ENCODE data around the gene ARL15. TPM values are rescaled to one million over a fixed set of nuclear protein-coding genes. Genes with fewer than 3 reads are reported as not detected.

Gene ARL15
- total and polyA plus RNA-seq, 2 donors (not counting 3 experiments of a cell fraction or from before 2014, with no cell fraction given) = 11.9 to 24.4 TPM

GRCh38 chr5:54150841-54151240 lies 159.5 kb downstream of the ARL15 start:
- no peak for FAIRE-seq
- dilution Hi-C loops (cut with MboI; ENCODE audit: extremely low pct_ligation_motif_present, low sequenced_read_pairs) (no loop called here), intact Hi-C loops (cut with micrococcal nuclease) (no loop called here)
- Histone ChIP-seq H3K4me1 (ENCODE audit: control insufficient read depth, extremely low read depth, insufficient read depth, low read length) (no peaks in the 10 kb centered on the region), H3K27ac (ENCODE audit: insufficient read depth, low read depth, low read length) (no peak overlapping the region), H3K9ac (replicated peaks; ENCODE audit: extremely low read depth, insufficient read depth, low read length) (no peak overlapping the region), H3K4me2 (ENCODE audit: insufficient read depth, low read length) (no peak overlapping the region), H2AFZ (ENCODE audit: low read depth, low read length) (no peak overlapping the region), H3K9me1 (replicated peaks; ENCODE audit: control insufficient read depth, extremely low read depth, insufficient read depth, low read length) (no peaks in the 10 kb centered on the region), H3K36me3 (ENCODE audit: control insufficient read depth in 2 of 2, extremely low read depth in 1 of 2, insufficient read depth in 2 of 2, low read length in 2 of 2) (no peaks in the 10 kb centered on the region), H3K79me2 (ENCODE audit: control insufficient read depth, insufficient read depth, low read length) (no peaks in the 10 kb centered on the region), H3K4me3 (replicated peaks in 1 of 3; ENCODE audit: insufficient read depth in 1 of 3, low read depth in 1 of 3, low read length in 3 of 3) (no peak overlapping the region), H3K9me3 (replicated peaks; ENCODE audit: control insufficient read depth, insufficient read depth, low read length) (no peaks in the 10 kb centered on the region), H4K20me1 (replicated peaks; ENCODE audit: control insufficient read depth, extremely low read depth, insufficient read depth, low read length) (no peaks in the 10 kb centered on the region), H3K27me3 (ENCODE audit: control insufficient read depth in 2 of 2, insufficient read depth in 2 of 2, low read length in 2 of 2) (no peaks in the 10 kb centered on the region)
- DNase-seq (ENCODE audit: low read depth, low spot score) = no peak
- CTCF ChIA-PET = no interaction called here
- POLR2A ChIA-PET = no interaction called here
- TF ChIP-seq FOS (IDR thresholded peaks at IDR 0.05; ENCODE audit: borderline replicate concordance, insufficient read depth, low read length) (no peak), GATA2 (IDR thresholded peaks at IDR 0.05; ENCODE audit: insufficient read depth, insufficient read length, low read depth, low read length) (no peak), MYC (IDR thresholded peaks at IDR 0.05; ENCODE audit: low read depth, low read length) (no peak), POLR2A (IDR thresholded peaks at IDR 0.05; ENCODE audit: low read depth, low read length) (no peak), POLR2AphosphoS5 (IDR thresholded peaks at IDR 0.05; ENCODE audit: insufficient read depth, low read depth, low read length) (no peak), JUN (IDR thresholded peaks at IDR 0.05; ENCODE audit: borderline replicate concordance, insufficient read depth, insufficient read length, low read depth) (no peak), EZH2 (IDR thresholded peaks at IDR 0.05; ENCODE audit: borderline replicate concordance, low read depth, low read length, severe bottlenecking) (no peak)
- TF ChIP-seq, protein P1, sequence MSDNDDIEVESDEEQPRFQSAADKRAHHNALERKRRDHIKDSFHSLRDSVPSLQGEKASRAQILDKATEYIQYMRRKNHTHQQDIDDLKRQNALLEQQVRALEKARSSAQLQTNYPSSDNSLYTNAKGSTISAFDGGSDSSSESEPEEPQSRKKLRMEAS (IDR thresholded peaks at IDR 0.05; ENCODE audit: insufficient read depth, insufficient read length) = no peak
- TF ChIP-seq, protein P2, sequence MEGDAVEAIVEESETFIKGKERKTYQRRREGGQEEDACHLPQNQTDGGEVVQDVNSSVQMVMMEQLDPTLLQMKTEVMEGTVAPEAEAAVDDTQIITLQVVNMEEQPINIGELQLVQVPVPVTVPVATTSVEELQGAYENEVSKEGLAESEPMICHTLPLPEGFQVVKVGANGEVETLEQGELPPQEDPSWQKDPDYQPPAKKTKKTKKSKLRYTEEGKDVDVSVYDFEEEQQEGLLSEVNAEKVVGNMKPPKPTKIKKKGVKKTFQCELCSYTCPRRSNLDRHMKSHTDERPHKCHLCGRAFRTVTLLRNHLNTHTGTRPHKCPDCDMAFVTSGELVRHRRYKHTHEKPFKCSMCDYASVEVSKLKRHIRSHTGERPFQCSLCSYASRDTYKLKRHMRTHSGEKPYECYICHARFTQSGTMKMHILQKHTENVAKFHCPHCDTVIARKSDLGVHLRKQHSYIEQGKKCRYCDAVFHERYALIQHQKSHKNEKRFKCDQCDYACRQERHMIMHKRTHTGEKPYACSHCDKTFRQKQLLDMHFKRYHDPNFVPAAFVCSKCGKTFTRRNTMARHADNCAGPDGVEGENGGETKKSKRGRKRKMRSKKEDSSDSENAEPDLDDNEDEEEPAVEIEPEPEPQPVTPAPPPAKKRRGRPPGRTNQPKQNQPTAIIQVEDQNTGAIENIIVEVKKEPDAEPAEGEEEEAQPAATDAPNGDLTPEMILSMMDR (IDR thresholded peaks at IDR 0.05; ENCODE audit: extremely low read depth in 1 of 2, insufficient read depth in 1 of 2, low read depth in 1 of 2, low read length in 2 of 2) = no peak
- BruUV-seq (replicated peaks) = no TSS peak

Measured in endothelial cell of umbilical vein (primary cell).